Upper lobe of left lung (tissue), 4 donors: Measurements from ENCODE around the gene GSTO2.

Experiments used
- CTCF ChIP-seq, 6 experiments: fragments of 450-650 bp in 4 of 6; fragments of 200-600 bp in 2 of 6; sonication (generic) in 2 of 6; IDR thresholded peaks; one replicate each; pipeline ENCODE4 v1.5.1; 2016 to 2019; ENCODE audit warnings: antibody characterized with exemption in 6 of 6
- POLR2A ChIP-seq, 4 donors: fragments of 450-650 bp; IDR thresholded peaks; one replicate each; pipeline ENCODE4 v1.5.1; 2016 to 2017; ENCODE audit warnings: antibody characterized with exemption in 4 of 4, mild to moderate bottlenecking in 2 of 4

GRCh38 chr10:104321226-104321625 is 52.2 kb downstream of the GSTO2 start:
- TF ChIP-seq CTCF (IDR thresholded peaks at IDR 0.05) (no peak), POLR2A (IDR thresholded peaks at IDR 0.05) (no peak)
